IMR-90 (cell line): ENCODE data around the gene ADAM33. TPM values are rescaled to one million over a fixed set of nuclear protein-coding genes. Genes with fewer than 3 reads are reported as not detected.

ENCODE experiments used
- ATAC-seq: fragments of 200-7000 bp; cut with Tn5 transposase; 2 replicates; pipeline ENCODE4 v1.9.1; 2020; ENCODE audit warnings: low read depth, mild to moderate bottlenecking, moderate library complexity
- BruUV-seq: library from RNA; stranded (reverse); fragments of 400-500 nt; replicated peaks from 2 replicates; lab custom pipeline; 2021; lab: Mats Ljungman, UMichigan
- CTCF ChIA-PET: fragments of 300-600 bp; formaldehyde crosslinking; extraction: SDS; loops from one replicate; lab custom pipeline; 2021; ENCODE audit warnings: antibody characterized with exemption; lab: Yijun Ruan, JAX
- POLR2A ChIA-PET: fragments of 300-600 bp; sonication (Branson Sonifier 250); formaldehyde crosslinking; loops from one replicate; lab custom pipeline; 2022; ENCODE audit warnings: antibody characterized with exemption; ENCODE audit not compliant: unreplicated experiment; lab: Charles Lee
- DNase-seq: peaks from one replicate; pipeline ENCODE4 v3.0.0; 2013
- H2AFZ ChIP-seq: replicated peaks from 2 replicates; pipeline ENCODE3; 2013; ENCODE audit warnings: low read length, mild to moderate bottlenecking; ENCODE audit not compliant: poor library complexity
- H2AK5ac ChIP-seq: 2 replicates; pipeline ENCODE4 v1.6.1; 2013; ENCODE audit warnings: low read depth, low read length, inconsistent platforms
- H2AK9ac ChIP-seq: replicated peaks from 2 replicates; pipeline ENCODE3; 2013; ENCODE audit warnings: mild to moderate bottlenecking, low read depth, low read length, moderate library complexity; ENCODE audit not compliant: poor library complexity
- H2BK120ac ChIP-seq: 2 replicates; pipeline ENCODE4 v1.6.1; 2013; ENCODE audit warnings: low read depth, low read length, inconsistent platforms
- H2BK15ac ChIP-seq: 3 replicates; pipeline ENCODE4 v1.6.1; 2013; ENCODE audit warnings: low read depth, low read length, inconsistent platforms
- H2BK20ac ChIP-seq: 2 replicates; pipeline ENCODE4 v1.6.1; 2013; ENCODE audit warnings: low read depth, mild to moderate bottlenecking, inconsistent platforms, low read length, moderate library complexity
- H2BK5ac ChIP-seq: 2 replicates; pipeline ENCODE4 v1.6.1; 2013; ENCODE audit warnings: mild to moderate bottlenecking, low read depth, low read length, inconsistent platforms; ENCODE audit not compliant: poor library complexity, severe bottlenecking
- H3K14ac ChIP-seq: replicated peaks from 2 replicates; pipeline ENCODE4 v1.6.1; 2013; ENCODE audit warnings: low read depth, low read length, inconsistent platforms
- H3K18ac ChIP-seq: 2 replicates; pipeline ENCODE4 v1.6.1; 2013; ENCODE audit warnings: low read depth, low read length, control low read depth
- H3K23ac ChIP-seq: 2 replicates; pipeline ENCODE4 v1.6.1; 2013; ENCODE audit warnings: low read depth, low read length, inconsistent platforms
- H3K27ac ChIP-seq: 2 replicates; pipeline ENCODE4 v1.5.1; 2013; ENCODE audit warnings: mild to moderate bottlenecking, control low read depth, low read length; ENCODE audit not compliant: insufficient read depth
- H3K27me3 ChIP-seq: 2 replicates; pipeline ENCODE4 v1.6.1; 2013; ENCODE audit warnings: low read length; ENCODE audit not compliant: control insufficient read depth, insufficient read depth
- H3K36me3 ChIP-seq: 2 replicates; pipeline ENCODE4 v1.6.1; 2013; ENCODE audit warnings: low read length, mixed read lengths; ENCODE audit not compliant: control insufficient read depth, insufficient read depth
- H3K4ac ChIP-seq: 2 replicates; pipeline ENCODE4 v1.6.1; 2013; ENCODE audit warnings: low read depth, low read length, inconsistent platforms
- H3K4me1 ChIP-seq: 2 replicates; pipeline ENCODE4 v1.6.1; 2013; ENCODE audit warnings: low read length, mixed read lengths; ENCODE audit not compliant: control insufficient read depth, insufficient read depth
- H3K4me2 ChIP-seq: 2 replicates; pipeline ENCODE4 v1.6.1; 2013; ENCODE audit warnings: low read depth, mild to moderate bottlenecking, control low read depth, low read length, moderate library complexity
- H3K4me3 ChIP-seq: 2 replicates; pipeline ENCODE4 v1.5.1; 2013; ENCODE audit warnings: low read depth, mild to moderate bottlenecking, control low read depth, low read length, moderate library complexity; ENCODE audit not compliant: insufficient read depth
- H3K56ac ChIP-seq: 2 replicates; pipeline ENCODE4 v1.6.1; 2013; ENCODE audit warnings: low read length, inconsistent platforms; ENCODE audit not compliant: insufficient read depth; ENCODE audit errors: extremely low read depth
- H3K79me1 ChIP-seq, 2 experiments: 2 replicates each; pipeline ENCODE4 v1.6.1; 2013; ENCODE audit warnings: low read length in 2 of 2, inconsistent platforms in 1 of 2, low read depth in 1 of 2
- H3K9ac ChIP-seq: 2 replicates; pipeline ENCODE4 v1.6.1; 2013; ENCODE audit warnings: low read depth, low read length, control low read depth
- H3K9me1 ChIP-seq: 2 replicates; pipeline ENCODE4 v1.6.1; 2013; ENCODE audit warnings: low read length, inconsistent platforms; ENCODE audit not compliant: insufficient read depth
- H3K9me3 ChIP-seq: 2 replicates; pipeline ENCODE4 v1.6.1; 2013; ENCODE audit warnings: low read length; ENCODE audit not compliant: control insufficient read depth, insufficient read depth
- H4K20me1 ChIP-seq: 2 replicates; pipeline ENCODE4 v1.6.1; 2013; ENCODE audit warnings: low read length, inconsistent platforms; ENCODE audit not compliant: insufficient read depth
- H4K5ac ChIP-seq: 2 replicates; pipeline ENCODE4 v1.6.1; 2013; ENCODE audit warnings: mild to moderate bottlenecking, low read depth, low read length, control low read depth
- H4K8ac ChIP-seq, 2 experiments: 2 replicates each; pipeline ENCODE4 v1.6.1; 2013; ENCODE audit warnings: low read depth in 2 of 2, low read length in 2 of 2, control low read depth in 1 of 2, inconsistent platforms in 1 of 2
- H4K91ac ChIP-seq: 2 replicates; pipeline ENCODE4 v1.6.1; 2013; ENCODE audit warnings: low read depth, low read length, inconsistent platforms; ENCODE audit not compliant: insufficient read depth
- BHLHE40 ChIP-seq: fragments of 150-350 bp; IDR thresholded peaks from 2 replicates; pipeline ENCODE4 v1.6.1; 2016; ENCODE audit warnings: mild to moderate bottlenecking, low read depth, low read length
- CHD1 ChIP-seq: IDR thresholded peaks from 2 replicates; pipeline ENCODE4 v1.6.1; 2012; ENCODE audit warnings: low read depth, low read length, improper control_type of control experiment
- ELK1 ChIP-seq: fragments of 150-350 bp; IDR thresholded peaks from 2 replicates; pipeline ENCODE4 v1.6.1; 2016; ENCODE audit warnings: low read depth, mild to moderate bottlenecking, low read length, moderate library complexity, borderline replicate concordance
- FOS ChIP-seq: fragments of 150-350 bp; IDR thresholded peaks from 2 replicates; pipeline ENCODE4 v1.6.1; 2016; ENCODE audit warnings: low read depth, low read length
- MAFK ChIP-seq: IDR thresholded peaks from 2 replicates; pipeline ENCODE4 v1.6.1; 2012; ENCODE audit warnings: low read depth, low read length, improper control_type of control experiment
- MXI1 ChIP-seq: IDR thresholded peaks from 2 replicates; pipeline ENCODE4 v1.6.1; 2012; ENCODE audit warnings: low read depth, mild to moderate bottlenecking, low read length, moderate library complexity, borderline replicate concordance
- NFE2L2 ChIP-seq: fragments of 150-350 bp; IDR thresholded peaks from 2 replicates; pipeline ENCODE4 v1.6.1; 2016; ENCODE audit warnings: low read depth, mild to moderate bottlenecking, low read length
- POLR2A ChIP-seq: IDR thresholded peaks from 2 replicates; pipeline ENCODE4 v1.6.1; 2012; ENCODE audit warnings: mild to moderate bottlenecking, low read depth, low read length
- RFX5 ChIP-seq: IDR thresholded peaks from 2 replicates; pipeline ENCODE4 v1.8.0; 2012; ENCODE audit warnings: low read depth, mild to moderate bottlenecking, low read length, moderate library complexity
- SMC3 ChIP-seq: fragments of 150-350 bp; IDR thresholded peaks from 2 replicates; pipeline ENCODE4 v1.6.1; 2016; ENCODE audit warnings: low read depth, mild to moderate bottlenecking, antibody characterized with exemption, low read length, moderate library complexity
- USF2 ChIP-seq: fragments of 150-350 bp; IDR thresholded peaks from 2 replicates; pipeline ENCODE4 v1.6.1; 2017; ENCODE audit warnings: mild to moderate bottlenecking, antibody characterized with exemption, low read length, low read depth
- whole genome bisulfite sequencing, 2 experiments: methylation state at CpG; one replicate each; pipeline versions ENCODE4 v1.1.5 to v1.1.7; 2013; ENCODE audit warnings: missing lambda C conversion rate in 2 of 2; ENCODE audit not compliant: insufficient read length in 1 of 2; ENCODE audit errors: extremely low coverage in 2 of 2; 5-methylcytosine and 5-hydroxymethylcytosine counted together
- dilution Hi-C: fragments of 300-500 bp; cut with HindIII; formaldehyde crosslinking; loops from one replicate; pipeline ENCODE4 v1.14.3; 2018; ENCODE audit warnings: low sequenced_read_pairs; ENCODE audit not compliant: unreplicated experiment
- in situ Hi-C: fragments of 300-500 bp; cut with MboI; formaldehyde crosslinking; loops from 3 replicates; pipeline ENCODE4 v1.14.3; 2019; ENCODE audit warnings: low sequenced_read_pairs, inconsistent platforms, mixed read lengths
- intact Hi-C: fragments of 100-400 bp; cut with micrococcal nuclease; formaldehyde crosslinking; loops from 2 replicates; pipeline ENCODE4 v1.10.0; 2022
- polyA plus RNA-seq, 3 experiments: library from polyadenylated mRNA; depleted of rRNA; stranded (reverse); fragments of >200 nt; gene quantifications; 2 replicates each; pipeline ENCODE4 v1.2.3, GENCODE V29; 2012; ENCODE audit warnings: low replicate concordance in 1 of 3
- total RNA-seq: library from RNA; depleted of rRNA; stranded (reverse); fragments of >200 nt; gene quantifications from 2 replicates; pipeline ENCODE4 v1.2.3, GENCODE V29; 2012

The ADAM33 gene
- total and polyA plus RNA-seq, 2 of the 4 experiments (the other 2 are of a cell fraction) = 0.18 to 1.7 TPM

DNA sequence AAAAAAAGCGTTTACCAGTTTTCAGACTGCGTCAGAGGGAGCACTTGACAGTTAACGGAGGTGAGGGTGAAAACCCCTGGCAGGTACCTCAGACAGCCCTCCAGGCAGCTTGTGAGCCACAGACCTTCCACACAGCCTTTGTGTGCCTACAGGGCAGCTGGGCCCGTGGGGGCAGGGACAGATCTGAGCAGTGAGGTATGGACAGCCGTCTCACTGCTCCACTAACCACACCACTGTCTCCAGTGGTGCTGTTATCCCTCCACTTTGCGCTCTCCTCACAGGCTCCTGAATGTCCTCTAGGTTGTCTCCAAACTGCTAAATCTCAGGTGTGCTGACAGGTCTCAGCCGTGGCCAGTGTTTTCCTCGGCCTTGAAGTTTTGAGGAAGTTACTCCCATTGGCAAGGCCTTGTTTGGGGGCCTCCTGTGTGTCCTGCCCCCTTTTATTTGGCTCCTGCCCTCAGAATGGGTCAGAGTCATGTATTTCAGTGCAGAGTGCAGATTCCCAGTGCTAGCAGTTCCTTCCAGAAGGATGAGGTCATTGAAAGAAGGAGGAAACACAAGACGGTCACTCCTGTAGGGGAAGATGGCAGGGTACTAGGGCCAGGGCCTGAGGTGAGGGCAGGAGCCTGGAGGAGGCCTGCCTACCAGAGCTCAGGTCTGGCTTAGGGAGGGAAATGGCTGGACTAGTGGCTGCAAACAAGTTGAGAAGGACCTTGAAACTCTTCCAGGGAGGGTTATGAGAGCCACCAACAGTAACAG is 30.4 kb downstream of the ADAM33 start:
- H3K56ac ChIP-seq = no peak overlapping the region
- no peaks in the 10 kb centered on the region for H3K79me1 ChIP-seq
- no peak for ATAC-seq
- ChIA-PET CTCF (no interaction called here), POLR2A (no interaction called here)
- no peak overlapping the region for H4K5ac ChIP-seq
- H3K23ac ChIP-seq = no peak overlapping the region; the same call in 1 of the 2 replicates
- peaks cover 8% of the 10 kb centered on the region for H3K36me3 ChIP-seq
- WGBS, 2 experiments = 100% methylated on average over 1 of the region's 9 CpGs; no CpG with 5 or more reads in 1 of the 2 experiments
- peaks cover 7% of the 10 kb centered on the region; the same call in 1 of the 2 replicates for H3K9me1 ChIP-seq
- intact Hi-C loops (no loop called here), in situ Hi-C loops (no loop called here), dilution Hi-C loops (no loop called here)
- no peak overlapping the region for H2BK120ac ChIP-seq
- no peak for DNase-seq
- H3K4ac ChIP-seq = no peak overlapping the region
- BruUV-seq = no TSS peak
- H3K27me3 ChIP-seq = no peaks in the 10 kb centered on the region; the same call in 1 of the 2 replicates
- H3K18ac ChIP-seq = no peak overlapping the region
- no peak overlapping the region for H4K91ac ChIP-seq
- H2AFZ ChIP-seq = no peak overlapping the region
- no peak overlapping the region for H3K4me3 ChIP-seq
- no peak overlapping the region for H2BK15ac ChIP-seq
- no peak overlapping the region for H2BK5ac ChIP-seq
- peaks cover 5% of the 10 kb centered on the region; the same call in 1 of the 2 replicates for H3K9me3 ChIP-seq
- no peak overlapping the region for H2AK5ac ChIP-seq
- no peaks in the 10 kb centered on the region for H4K20me1 ChIP-seq
- no peak overlapping the region for H2AK9ac ChIP-seq
- H3K4me1 ChIP-seq = no peaks in the 10 kb centered on the region
- no peak overlapping the region for H3K14ac ChIP-seq
- no peak overlapping the region for H3K9ac ChIP-seq
- no peak overlapping the region for H3K4me2 ChIP-seq
- no peak overlapping the region for H2BK20ac ChIP-seq
- H4K8ac ChIP-seq = no peak overlapping the region
- H3K27ac ChIP-seq = no peak overlapping the region
- TF ChIP-seq USF2 = no peak
- no peak for TF ChIP-seq MXI1
- no peak for TF ChIP-seq CHD1
- no peak for TF ChIP-seq POLR2A
- TF ChIP-seq MAFK = no peak
- TF ChIP-seq FOS = no peak
- no peak for TF ChIP-seq SMC3
- TF ChIP-seq BHLHE40 = no peak
- TF ChIP-seq NFE2L2 = no peak
- TF ChIP-seq ELK1 = no peak
- TF ChIP-seq RFX5 = no peak
